ENCODE measurements around the gene SCD5.

SCD5 gene

GRCh38 chr4:82782626-82783345, 15.8 kb downstream of the SCD5 start:
- Histone ChIP-seq H3K79me2 (ENCODE audit: insufficient read depth, low read depth) (peaks cover 41% of the 10 kb centered on the region; the same call in 1 of the 2 replicates), H3K4me1 (ENCODE audit: low read depth, poor library complexity, severe bottlenecking) (peaks cover 97% of the 10 kb centered on the region), H3K27ac (no peak overlapping the region), H3K4me2 (peak overlapping the region; percentile 1; the same call in 1 of the 2 replicates), H3K36me3 (ENCODE audit: insufficient read depth) (no peaks in the 10 kb centered on the region), H3K4me3 (IDR thresholded peaks at IDR 0.05; ENCODE audit: insufficient read depth, low read depth, low read length) (no peak overlapping the region), H4K20me1 (ENCODE audit: insufficient read depth) (no peaks in the 10 kb centered on the region), H2AFZ (ENCODE audit: low read depth) (no peak overlapping the region), H3K27me3 (ENCODE audit: insufficient read depth, low read depth) (no peaks in the 10 kb centered on the region), H3K9ac (no peak overlapping the region)
- no peak for TF ChIP-seq CTCF (conservative IDR thresholded peaks at IDR 0.05; ENCODE audit: low read depth, low read length)

- H3K4me2 ChIP-seq: peak overlapping the region; percentile 87
- TF ChIP-seq CTCF (conservative IDR thresholded peaks at IDR 0.05; ENCODE audit: low read depth, low read length): 0 out of 2 replicates have a peak, but pooled peaks have one; percentile 12
- peaks cover 39% of the 10 kb centered on the region; the same call in 1 of the 2 replicates for H3K79me2 ChIP-seq (ENCODE audit: insufficient read depth, low read depth)
- no peak overlapping the region for H3K4me3 ChIP-seq (IDR thresholded peaks at IDR 0.05; ENCODE audit: insufficient read depth, low read depth, low read length)
- H2AFZ ChIP-seq (ENCODE audit: low read depth): peak overlapping the region; percentile 22; the same call in 1 of the 2 replicates
- H3K27ac ChIP-seq: peak overlapping the region; percentile 87
- H3K4me1 ChIP-seq (ENCODE audit: low read depth, poor library complexity, severe bottlenecking): peaks cover 77% of the 10 kb centered on the region
- H3K9ac ChIP-seq: peak overlapping the region; percentile 33; the same call in 1 of the 2 replicates
- H4K20me1 ChIP-seq (ENCODE audit: insufficient read depth): no peaks in the 10 kb centered on the region
- no peaks in the 10 kb centered on the region for H3K27me3 ChIP-seq (ENCODE audit: insufficient read depth, low read depth)
- no peaks in the 10 kb centered on the region for H3K36me3 ChIP-seq (ENCODE audit: insufficient read depth)
Measured at GRCh38 chr4:82780752-82781231, 17.8 kb downstream of the SCD5 start.

- Histone ChIP-seq H3K4me2 (peak overlapping the region; percentile 87), H4K20me1 (ENCODE audit: insufficient read depth) (no peaks in the 10 kb centered on the region), H3K36me3 (ENCODE audit: insufficient read depth) (no peaks in the 10 kb centered on the region), H3K79me2 (ENCODE audit: insufficient read depth, low read depth) (peaks cover 39% of the 10 kb centered on the region; the same call in 1 of the 2 replicates), H3K27me3 (ENCODE audit: insufficient read depth, low read depth) (no peaks in the 10 kb centered on the region), H2AFZ (ENCODE audit: low read depth) (peak overlapping the region; percentile 22; the same call in 1 of the 2 replicates), H3K4me1 (ENCODE audit: low read depth, poor library complexity, severe bottlenecking) (peaks cover 72% of the 10 kb centered on the region), H3K4me3 (IDR thresholded peaks at IDR 0.05; ENCODE audit: insufficient read depth, low read depth, low read length) (no peak overlapping the region), H3K9ac (peak overlapping the region; percentile 33; the same call in 1 of the 2 replicates), H3K27ac (peak overlapping the region; percentile 87)
- TF ChIP-seq CTCF (conservative IDR thresholded peaks at IDR 0.05; ENCODE audit: low read depth, low read length): no peak
Measured at GRCh38 chr4:82780170-82780751, 18.3 kb downstream of the SCD5 start.

- Histone ChIP-seq H3K4me2 (peak overlapping the region; percentile 87), H3K36me3 (ENCODE audit: insufficient read depth) (no peaks in the 10 kb centered on the region), H3K27me3 (ENCODE audit: insufficient read depth, low read depth) (no peaks in the 10 kb centered on the region), H3K4me1 (ENCODE audit: low read depth, poor library complexity, severe bottlenecking) (peaks cover 59% of the 10 kb centered on the region), H3K4me3 (IDR thresholded peaks at IDR 0.05; ENCODE audit: insufficient read depth, low read depth, low read length) (no peak overlapping the region), H3K9ac (no peak overlapping the region), H3K27ac (peak overlapping the region; percentile 87; the same call in 1 of the 2 replicates), H2AFZ (ENCODE audit: low read depth) (no peak overlapping the region), H4K20me1 (ENCODE audit: insufficient read depth) (no peaks in the 10 kb centered on the region), H3K79me2 (ENCODE audit: insufficient read depth, low read depth) (peaks cover 29% of the 10 kb centered on the region; the same call in 1 of the 2 replicates)
- TF ChIP-seq CTCF (conservative IDR thresholded peaks at IDR 0.05; ENCODE audit: low read depth, low read length): no peak
Measured at GRCh38 chr4:82779032-82779431, 19.6 kb downstream of the SCD5 start.
